Myocyte (in vitro differentiated cells): Measurements from ENCODE around the gene IMP4. TPM values are rescaled to one million over a fixed set of nuclear protein-coding genes. Genes with fewer than 3 reads are reported as not detected.

Experiments
- DNase-seq: peaks from one replicate; pipeline ENCODE4 v3.0.0-alpha.2; 2012; ENCODE audit warnings: low read depth
- total RNA-seq: library from RNA; depleted of rRNA; stranded (reverse); fragments of >200 nt; gene quantifications from 2 replicates; pipeline ENCODE4 v1.2.3, GENCODE V29; 2014

IMP4 gene
- total RNA-seq, 1 donor from 2014 or later: 104 TPM

DNA sequence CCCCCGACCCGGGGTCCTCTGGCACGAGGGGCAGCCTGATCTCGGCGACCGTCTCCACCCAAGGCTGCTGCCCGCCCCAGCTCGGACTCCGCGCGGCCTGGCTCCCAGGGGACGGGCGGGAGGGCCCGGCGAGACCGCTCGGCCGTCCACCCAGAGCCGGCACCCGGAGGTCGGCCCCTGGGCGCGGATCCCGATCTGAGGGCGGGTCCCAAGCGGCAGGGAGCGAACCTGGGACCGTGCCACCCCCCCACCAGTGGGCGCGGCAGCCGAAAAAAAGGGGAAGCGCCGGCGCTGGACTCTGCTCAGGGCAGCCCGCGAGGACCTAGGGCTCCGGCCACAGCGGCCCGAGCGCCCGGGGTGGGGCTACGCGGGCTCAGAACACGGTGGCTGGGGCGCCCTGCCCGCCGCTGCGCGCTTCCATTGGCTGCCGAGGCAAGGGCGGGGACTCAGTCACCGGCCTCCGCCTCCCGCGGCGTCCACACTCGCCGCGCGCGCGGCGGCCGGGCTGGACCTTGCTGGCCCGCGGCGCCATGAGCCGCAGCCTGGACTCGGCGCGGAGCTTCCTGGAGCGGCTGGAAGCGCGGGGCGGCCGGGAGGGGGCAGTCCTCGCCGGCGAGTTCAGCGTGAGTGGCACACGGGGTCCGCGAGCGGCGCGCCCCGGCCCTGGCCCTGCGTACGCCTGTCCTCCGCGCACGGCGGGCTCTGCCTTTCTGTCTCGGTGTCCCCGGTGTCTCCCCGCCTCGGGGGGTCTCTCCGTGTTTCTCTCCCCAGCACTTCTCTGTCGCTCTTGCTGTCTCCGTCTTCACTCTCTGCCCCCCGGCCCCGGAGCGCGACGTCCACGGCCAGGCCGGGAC, 13.1 kb downstream of the IMP4 start, which contains the start of gene PTPN18:
Gene PTPN18 (plus strand): TSS at position 479 of the 854 bp plus-strand sequence. CDS start 52 bp downstream, at position 531.
- peak; percentile 92 for DNase-seq

DNA sequence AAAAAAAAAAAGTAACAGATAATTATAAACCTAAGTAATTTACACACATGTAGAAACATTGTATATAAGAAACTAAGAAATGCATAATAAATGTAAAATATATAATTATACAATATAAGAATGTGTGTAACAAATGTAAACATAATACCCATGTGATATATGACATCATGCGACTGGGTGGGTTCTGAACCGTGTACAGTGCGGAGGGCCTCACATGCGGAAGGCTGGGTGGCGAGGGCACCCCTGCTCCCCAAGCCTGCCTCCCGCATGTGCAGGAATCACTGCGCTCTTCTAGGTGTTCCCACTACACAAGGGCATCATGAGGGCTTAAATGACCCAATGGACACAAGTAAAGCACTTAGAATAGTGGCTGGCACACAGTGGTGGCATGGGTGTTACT, 15.2 kb downstream of the IMP4 start:
- DNase-seq: no peak

DNA sequence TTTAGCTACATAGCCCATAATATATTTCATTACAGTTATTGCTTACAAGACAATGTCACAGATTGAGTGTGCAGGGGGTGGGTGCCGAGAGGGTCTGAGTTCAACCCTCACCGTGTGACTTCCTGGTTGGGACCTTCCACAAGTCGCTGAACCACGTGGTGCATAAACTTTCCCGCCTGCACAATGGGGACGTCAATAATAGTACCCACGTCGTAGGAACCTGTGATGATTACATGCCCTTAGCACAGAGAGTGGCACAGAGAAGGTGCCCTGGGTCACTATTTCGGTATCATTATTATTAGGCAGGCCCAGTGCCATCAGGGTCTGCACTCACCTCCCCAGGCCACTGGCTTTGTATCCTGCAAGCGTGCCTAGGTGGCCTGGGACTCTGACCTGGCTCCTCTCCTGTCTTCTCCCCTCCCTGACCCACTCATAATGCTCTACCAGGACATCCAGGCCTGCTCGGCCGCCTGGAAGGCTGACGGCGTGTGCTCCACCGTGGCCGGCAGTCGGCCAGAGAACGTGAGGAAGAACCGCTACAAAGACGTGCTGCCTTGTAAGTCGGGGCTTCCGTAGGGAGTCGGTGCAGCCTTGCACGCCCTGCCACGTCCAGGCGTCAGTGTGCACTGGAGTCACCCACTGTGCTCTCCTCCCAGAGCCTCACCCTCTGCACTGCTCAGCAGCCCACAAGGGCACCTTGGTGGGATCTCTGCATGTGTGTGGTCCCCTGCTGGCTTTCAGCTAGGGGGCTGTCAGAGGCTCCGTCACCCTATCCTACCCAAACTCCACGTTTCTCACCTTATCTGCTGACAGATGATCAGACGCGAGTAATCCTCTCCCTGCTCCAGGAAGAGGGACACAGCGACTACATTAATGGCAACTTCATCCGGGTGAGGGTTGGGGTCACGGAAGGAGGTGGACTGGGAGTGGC, 16.0 kb downstream of the IMP4 start:
- no peak for DNase-seq

DNA sequence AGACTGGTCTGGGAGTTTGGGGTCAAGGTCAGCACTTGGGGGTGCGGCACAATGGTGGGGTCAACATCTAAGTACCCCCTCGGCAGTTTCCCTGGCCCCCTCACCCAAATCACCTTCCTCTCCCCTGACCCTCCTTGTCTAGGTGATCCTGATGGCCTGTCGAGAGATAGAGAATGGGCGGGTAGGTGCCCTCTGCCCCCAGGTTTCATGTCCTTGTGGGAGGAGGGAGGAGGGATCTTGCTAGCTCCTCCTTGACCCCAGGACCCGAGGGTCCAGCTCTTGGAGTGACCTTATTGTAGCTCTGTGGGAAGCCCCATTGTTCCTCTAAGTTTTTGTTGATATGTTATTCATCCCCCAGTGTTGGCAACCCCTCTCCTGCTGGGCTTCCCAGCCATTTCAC, 16.8 kb downstream of the IMP4 start:
- DNase-seq: no peak

DNA sequence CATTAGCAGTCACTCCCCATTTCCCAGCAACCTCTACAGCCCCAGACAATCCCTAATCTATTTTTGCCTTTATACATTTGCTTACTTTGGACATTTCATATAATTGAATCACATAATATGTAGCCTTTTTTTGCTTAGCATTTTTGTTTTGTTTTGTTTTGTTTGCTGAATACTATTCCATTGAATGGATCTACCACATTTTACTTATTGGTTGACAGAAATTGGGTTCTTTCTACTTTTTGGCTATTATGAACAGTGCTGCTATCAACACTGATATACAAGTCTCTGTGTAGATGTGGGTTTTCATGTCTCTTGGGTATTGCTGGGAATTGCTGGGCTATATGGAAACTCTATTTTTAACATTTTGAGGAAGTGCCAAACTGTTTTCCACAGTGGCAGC, 20.8 kb downstream of the IMP4 start:
- no peak for DNase-seq

DNA sequence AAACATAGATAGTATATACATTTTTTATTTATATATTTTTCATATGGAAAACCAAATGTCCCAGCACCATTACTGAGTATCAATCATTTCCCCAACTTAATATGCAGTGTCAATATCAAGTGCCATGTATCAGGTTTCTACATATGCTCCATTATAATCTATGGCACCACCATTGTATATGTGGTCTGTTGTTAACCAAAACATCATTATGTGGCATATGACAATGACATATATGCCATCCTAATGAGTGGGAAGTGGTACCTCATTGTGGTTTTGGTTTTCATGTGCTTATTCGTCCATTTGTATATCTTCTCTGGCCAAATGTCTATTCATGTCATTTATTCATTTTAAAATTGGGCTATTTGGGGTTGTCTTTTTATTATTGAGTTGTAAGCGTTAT, 22.4 kb downstream of the IMP4 start:
- DNase-seq: no peak

DNA sequence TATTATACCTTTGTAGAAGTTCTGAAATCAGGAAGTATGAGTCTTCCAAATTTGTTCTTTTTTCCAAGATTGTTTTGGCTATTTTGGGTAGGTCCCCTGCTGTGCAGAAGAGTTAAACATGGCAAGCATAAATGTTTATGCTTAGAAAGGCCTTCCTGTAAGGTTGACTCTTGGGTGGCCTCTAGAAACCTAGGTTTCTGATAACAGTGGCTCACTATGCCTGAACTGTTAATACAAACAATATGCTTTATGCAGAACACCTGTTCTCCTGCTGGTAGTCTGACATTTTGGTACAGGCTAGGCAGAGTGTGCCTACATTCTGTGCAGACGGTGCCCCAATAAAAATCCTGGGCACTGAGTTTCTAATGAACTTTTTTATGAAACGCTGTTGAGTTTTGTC, 23.3 kb downstream of the IMP4 start:
- DNase-seq: no peak

DNA sequence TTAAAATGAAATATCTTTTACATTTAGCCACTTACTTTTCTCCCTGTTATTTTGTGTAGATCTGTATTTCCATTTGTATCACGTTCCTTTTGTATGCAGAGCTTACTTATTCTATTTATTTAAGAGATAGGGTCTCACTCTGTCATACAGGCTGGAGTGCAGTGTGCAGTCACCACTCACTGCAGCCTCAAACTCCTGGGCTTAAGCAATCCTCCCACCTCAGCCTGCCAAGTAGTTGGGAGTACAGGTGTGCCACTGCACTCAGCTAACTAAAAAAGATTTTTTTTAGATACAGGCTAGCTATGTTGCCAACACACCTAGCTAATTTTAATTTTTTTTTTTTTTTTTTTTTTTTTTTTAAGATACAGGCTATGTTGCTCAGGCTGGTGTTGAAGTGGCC, 24.0 kb downstream of the IMP4 start:
- no peak for DNase-seq

DNA sequence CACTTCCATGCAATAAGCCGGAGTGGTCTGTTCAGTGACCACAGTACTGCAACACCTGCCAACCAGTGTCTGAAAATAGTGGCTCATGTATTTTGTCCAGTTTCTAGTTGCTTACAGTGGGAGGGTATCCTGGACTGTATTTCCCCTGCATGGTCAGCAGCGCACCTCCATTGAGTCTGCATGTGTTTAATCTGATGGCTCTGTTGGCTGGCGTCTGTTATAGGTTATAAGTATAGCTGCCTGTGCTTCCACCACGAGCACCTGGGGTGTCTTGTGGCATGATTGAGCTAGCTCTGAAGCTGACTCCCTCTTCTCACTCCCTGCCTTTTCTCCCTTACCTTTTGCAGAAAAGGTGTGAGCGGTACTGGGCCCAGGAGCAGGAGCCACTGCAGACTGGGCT, 26.1 kb downstream of the IMP4 start:
- DNase-seq: no peak

DNA sequence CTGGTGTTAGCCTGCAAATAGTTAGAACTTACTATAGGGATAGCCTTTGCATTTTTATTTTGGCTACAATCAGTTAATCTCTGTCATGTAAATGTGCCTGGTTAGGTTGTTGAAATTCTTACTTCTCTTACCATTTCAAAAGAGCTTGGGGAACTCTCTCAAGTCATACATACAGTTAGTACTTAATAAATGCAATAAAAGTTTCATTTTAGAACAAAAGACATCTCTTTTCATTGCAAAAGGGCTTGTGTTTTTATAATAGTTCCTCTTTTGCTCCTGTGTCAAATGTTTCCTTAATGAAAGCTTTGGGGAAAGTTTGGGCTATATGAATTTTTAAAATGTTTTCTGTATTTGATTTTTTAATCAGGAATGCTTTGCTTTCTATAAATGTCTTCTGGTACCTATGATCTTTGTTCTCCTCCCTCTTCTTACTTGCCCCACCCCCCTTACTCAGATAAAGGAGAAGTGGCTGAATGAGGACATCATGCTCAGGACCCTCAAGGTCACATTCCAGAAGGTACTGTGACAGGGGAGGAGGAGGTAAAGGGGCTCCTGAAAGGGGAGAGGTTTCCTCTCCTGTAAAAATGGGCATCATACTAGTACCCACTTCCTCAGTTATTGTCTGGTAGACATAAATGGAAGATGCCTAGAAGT, 26.7 kb downstream of the IMP4 start:
- DNase-seq: no peak

DNA sequence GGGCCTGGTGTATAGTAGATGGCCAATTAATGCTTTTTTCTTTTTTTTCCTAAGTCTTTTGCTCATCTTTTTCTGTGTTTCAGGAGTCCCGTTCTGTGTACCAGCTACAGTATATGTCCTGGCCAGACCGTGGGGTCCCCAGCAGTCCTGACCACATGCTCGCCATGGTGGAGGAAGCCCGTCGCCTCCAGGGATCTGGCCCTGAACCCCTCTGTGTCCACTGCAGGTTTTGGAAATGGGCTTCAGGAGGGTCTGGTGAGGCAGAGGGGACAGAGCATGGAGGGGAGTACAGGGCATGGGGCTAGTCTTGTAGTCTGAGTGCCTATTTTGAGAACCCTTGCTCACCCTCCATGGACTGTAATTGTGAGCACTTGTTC, 27.3 kb downstream of the IMP4 start:
- DNase-seq: no peak

DNA sequence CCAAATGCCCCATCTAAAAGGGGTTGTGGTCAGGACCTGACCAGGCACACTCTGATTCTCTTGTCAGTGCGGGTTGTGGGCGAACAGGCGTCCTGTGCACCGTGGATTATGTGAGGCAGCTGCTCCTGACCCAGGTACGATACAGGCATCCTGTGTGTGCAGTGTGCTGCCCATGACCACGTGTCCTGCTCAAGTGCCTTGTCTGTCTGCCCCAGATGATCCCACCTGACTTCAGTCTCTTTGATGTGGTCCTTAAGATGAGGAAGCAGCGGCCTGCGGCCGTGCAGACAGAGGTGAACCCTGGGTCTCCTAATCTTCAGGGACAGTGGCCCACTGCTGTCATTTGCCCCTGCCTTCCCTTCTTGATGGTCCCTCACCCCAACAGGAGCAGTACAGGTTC, 27.8 kb downstream of the IMP4 start:
- DNase-seq: no peak

DNA sequence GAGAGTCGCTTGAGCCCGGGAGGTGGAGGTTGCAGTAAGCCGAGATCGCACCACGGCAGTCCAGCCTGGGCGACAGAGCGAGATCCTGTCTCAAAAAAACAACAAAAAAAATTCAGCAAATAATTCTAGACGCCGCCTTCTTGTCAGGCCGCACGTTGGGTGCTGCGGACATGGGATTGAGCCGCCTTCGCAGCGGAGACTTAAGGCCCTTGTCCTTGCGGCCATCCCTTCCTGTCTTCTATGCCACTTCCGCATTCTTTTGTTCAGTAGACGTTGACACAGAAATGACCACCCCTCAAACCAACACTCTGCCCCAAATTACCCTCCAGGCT, 29.0 kb downstream of the IMP4 start:
- DNase-seq: no peak

DNA sequence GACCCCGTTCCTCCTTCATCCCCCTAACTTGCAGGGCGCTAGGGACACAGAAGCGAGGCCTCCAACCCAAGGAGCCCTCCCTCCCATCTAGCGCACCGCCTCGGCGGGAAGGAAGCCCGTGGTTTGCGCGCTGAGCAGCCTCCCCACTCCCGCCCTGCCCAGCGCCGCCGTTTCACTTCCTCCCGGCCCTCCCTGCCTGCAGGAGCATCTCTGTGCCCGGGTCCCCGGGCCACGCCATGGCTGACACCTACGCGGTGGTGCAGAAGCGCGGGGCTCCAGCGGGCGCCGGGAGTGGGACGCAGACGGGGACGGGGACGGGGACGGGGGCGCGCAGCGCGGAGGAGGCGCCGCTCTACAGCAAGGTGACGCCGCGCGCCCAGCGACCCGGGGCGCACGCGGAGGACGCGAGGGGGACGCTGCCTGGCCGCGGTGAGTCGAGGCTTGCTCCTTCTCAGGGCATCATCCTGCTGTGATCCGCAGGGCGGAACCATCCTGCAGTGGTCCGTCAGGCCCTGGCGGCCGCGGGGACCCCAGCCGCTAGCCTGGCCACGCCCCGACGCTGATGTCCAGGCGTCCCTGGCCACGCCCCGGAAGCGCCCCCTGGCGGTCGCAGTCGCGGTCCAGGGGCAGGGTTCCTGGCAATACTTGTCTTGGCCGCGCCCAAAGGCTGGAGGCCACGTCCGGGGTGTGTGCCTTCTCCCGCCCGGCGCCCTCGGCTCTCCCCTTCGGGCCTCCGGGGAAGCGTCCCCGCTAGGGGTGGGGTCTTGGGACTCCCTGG, 29.5 kb downstream of the IMP4 start:
- DNase-seq: peak; percentile 91

DNA sequence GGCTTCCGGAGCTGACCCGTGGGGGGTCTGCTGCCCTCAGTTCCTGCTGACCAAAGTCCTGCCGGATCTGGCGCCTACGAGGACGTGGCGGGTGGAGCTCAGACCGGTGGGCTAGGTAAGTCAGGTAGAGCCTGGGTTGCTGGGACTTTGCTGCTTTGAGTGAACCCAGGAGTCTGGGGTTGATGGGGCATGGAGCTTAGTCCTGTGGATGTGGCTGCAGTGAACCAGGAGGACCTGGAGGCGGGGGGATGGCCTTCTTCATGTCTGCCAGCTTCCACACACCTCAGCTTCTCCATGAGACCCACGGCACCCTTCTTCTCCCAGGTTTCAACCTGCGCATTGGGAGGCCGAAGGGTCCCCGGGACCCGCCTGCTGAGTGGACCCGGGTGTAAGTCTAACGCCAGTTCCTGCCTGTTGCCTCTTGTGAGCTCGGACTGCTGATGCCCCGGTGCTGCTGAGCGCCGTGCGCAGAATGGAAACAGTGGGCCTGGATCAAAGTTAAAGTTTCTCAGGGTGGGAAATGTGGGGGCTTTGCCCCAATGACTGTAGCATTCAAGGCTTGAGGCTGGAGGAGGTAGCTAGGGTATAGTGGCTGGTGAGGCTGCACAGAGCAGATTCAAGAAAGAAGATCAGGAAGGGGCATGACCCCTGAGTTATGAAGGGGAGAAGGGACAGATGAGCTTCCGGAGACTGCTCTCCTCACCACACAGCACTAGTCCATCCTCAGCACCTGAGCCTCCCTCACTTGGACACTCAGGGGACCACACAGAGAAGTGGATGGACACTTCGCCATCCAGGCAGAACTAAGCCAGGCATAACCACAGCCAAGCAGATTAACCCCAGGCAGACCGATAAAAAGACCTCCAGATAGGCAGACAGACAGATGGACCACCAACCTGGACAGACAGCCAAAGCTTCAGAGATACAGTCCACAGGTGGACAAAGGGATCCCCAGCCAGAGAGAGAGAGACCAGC, 30.4 kb downstream of the IMP4 start:
- no peak for DNase-seq

DNA sequence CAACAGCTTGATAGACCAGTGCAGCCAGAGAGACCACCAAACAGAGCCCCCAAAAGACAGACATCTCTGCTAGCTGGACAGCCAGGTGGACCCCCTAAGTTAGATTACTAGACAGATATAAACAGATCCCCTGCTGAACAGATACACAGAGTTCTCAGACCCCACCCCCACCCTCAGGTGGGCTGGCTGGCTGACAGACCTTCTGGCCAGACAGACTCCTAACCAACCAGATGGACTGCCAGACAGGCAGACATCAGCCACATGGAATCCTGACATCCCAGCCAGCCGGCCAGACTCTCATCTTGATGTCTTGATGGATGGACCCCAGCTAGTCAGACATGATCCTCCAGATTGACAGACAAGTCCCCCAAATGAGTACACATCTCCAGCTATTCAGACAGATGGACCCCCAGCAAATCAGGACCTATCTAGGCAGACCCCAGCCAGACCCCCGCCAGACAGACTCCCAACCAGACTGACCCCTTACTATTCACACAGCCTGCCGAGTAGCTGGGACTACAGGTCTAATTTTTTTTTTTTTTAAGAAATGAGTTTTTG, 31.2 kb downstream of the IMP4 start:
- DNase-seq: no peak

DNA sequence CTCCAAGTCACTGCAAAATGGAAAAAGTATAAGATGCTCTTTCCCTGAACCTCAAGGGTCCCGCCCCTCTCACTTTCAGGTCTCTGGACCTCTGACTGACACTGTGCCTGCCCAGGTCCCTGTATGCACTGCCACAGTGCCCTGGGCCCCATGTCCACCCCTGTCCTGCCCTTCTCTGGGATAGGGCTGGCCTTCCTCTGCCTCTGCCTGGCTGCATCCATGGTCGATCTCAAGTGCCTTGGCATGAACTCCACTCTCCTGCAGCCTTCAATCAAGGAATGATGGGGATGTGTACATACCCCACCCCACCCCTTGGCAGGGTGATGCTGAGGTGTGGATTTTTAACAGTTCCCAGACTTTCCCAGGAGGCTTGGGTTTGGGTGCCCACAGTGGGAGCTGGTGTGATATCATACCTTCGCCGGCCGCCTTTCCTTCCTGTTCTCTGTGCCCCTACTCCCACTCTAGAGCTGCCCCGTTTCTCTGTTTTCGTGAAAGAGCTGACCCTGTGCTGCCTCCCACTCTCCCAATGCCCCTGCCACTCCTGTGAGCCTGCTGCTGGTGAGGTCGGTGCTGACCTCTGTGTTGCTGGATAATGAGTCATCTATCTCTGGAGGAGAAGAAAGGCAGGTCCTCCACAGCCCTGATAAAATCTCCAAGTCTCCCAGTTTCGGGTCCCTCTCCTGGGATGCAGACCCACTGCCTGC, 32.0 kb downstream of the IMP4 start:
- no peak for DNase-seq

DNA sequence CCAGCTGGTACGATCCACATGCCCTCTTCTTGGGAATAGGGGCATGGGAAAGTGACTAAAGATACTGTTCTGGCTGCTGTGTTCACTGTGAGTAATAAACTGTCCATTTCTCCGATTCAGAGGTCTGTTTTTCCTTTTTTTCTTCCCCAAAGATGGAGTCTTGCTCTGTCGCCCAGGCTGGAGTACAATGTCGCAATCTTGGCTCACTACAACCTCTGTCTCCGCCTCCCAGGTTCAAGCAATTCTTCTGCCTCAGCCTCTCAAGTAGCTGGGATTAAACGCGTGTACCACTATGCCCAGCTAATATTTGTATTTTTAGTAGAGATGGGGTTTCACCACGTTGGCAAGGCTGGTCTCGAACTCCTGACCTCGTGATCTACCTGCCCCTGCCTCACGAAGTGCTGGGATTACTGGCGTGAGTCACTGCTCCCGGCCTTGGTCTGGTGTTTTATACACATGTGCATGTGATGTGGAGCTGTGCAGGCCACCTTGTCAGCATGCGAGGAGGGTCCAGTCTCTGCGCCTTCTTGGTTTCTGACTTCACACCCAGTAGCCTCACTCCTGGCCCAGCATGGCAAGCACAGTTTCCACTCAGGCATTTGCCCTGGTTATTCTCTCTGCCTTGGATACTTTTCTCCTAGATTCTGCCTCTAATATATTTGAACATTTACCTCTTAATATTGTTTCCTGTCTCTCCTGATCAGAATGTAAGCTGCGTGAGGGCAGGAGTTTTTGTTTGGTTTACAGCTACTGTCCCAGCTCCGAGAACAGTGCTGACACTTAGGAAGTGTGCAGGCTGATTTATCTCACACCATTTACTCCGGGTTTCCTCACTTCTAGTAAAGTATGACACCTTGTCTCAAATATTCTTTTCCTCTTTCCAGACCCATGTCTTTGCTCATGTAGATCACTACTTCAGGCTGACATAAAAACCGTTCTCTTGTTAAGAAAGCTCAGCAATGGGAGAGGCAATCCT, 32.9 kb downstream of the IMP4 start:
- DNase-seq: no peak
